Psoas muscle (tissue), 8 donors: Measurements from ENCODE around the gene GLB1L2. TPM values are rescaled to one million over a fixed set of nuclear protein-coding genes. Genes with fewer than 3 reads are reported as not detected.
A peak's percentile ranks its signal among the peaks of the same experiment; 100 is the strongest.

Experiments used
- ATAC-seq, 4 donors: fragments of 200-7000 bp; cut with Tn5 transposase; one replicate each; pipeline ENCODE4 v1.9.1; 2020; ENCODE audit warnings: moderate library complexity in 3 of 4, mild to moderate bottlenecking in 2 of 4
- DNase-seq, 2 donors: peaks; one replicate each; pipeline ENCODE4 v3.0.0-alpha.2; 2020
- H3K27ac ChIP-seq: fragments of 200-600 bp; one replicate; pipeline ENCODE4 v1.8.0; 2022
- H3K27me3 ChIP-seq, 3 donors: fragments of 200-600 bp in 1 of 3; one replicate each; pipeline versions ENCODE4 v1.6.1 to v1.8.0; 2013 to 2022; ENCODE audit warnings: low read length in 2 of 3, mild to moderate bottlenecking in 2 of 3, moderate library complexity in 1 of 3; ENCODE audit not compliant: insufficient read depth in 3 of 3
- H3K36me3 ChIP-seq, 2 donors: fragments of 200-600 bp in 1 of 2; one replicate each; pipeline versions ENCODE4 v1.6.1 to v1.8.0; 2013 to 2022; ENCODE audit warnings: low read depth in 1 of 2, mild to moderate bottlenecking in 1 of 2, moderate library complexity in 1 of 2; ENCODE audit not compliant: insufficient read depth in 1 of 2
- H3K4me1 ChIP-seq: fragments of 200-600 bp; one replicate; pipeline ENCODE4 v1.8.0; 2022
- H3K4me3 ChIP-seq: fragments of 200-600 bp; one replicate; pipeline ENCODE4 v1.8.0; 2022; ENCODE audit warnings: mild to moderate bottlenecking
- H3K9me3 ChIP-seq: fragments of 200-600 bp; one replicate; pipeline ENCODE4 v1.8.0; 2022
- CTCF ChIP-seq: fragments of 200-600 bp; IDR thresholded peaks from one replicate; pipeline ENCODE4 v1.8.0; 2022; ENCODE audit warnings: antibody characterized with exemption
- WGBS, 3 donors: extraction: QIAGEN DNeasy Blood & Tissue Kit; methylation state at CpG; one replicate each; pipeline versions ENCODE4 v1.1.6 to v1.1.7; 2013; 5-methylcytosine and 5-hydroxymethylcytosine counted together
- intact Hi-C, 2 donors: fragments of 100-400 bp; cut with DNase I; formaldehyde crosslinking; loops; one replicate each; pipeline versions ENCODE4 v1.11.0 to v1.14.2; 2022
- polyA plus RNA-seq, 3 donors: library from polyadenylated mRNA; stranded (reverse); fragments of 200-250 nt; gene quantifications; one replicate each; pipeline ENCODE4 v1.2.3, GENCODE V29; 2013
- total RNA-seq, 4 donors: library from RNA; stranded (reverse); fragmentation: NEBNext Ultra II Directional in 2 of 4; extraction: Animal tissue kit (Norgen Biotek cat#: 25700) in 2 of 4; gene quantifications; one replicate each; pipeline versions ENCODE4 v1.2.1 to v1.2.4, GENCODE V29; 2021 to 2023
- donor health status: healthy with polysubstance abuse.
- donor health status: DM: no; HTN: no; CAD: no; lungs with moderate emphysema.
- donor health status: Bipolar disorder and iron deficiency.
- donor health status: healthy.
- donor health status: DM: yes; HTN: yes; CAD: no.
- donor health status: DM: no; HTN: no; CAD: no.
- donor health status: DM: no; HTN: no; CAD: no.
- donor health status: DM: yes; HTN: yes; CAD: no.

The GLB1L2 gene
- total and polyA plus RNA-seq, 7 donors = 0.14 to 1.5 (median 0.91) TPM

GRCh38 chr11:134355136-134355535 lies 23.3 kb downstream of the GLB1L2 start:
- TF ChIP-seq CTCF = no peak
- no peak for DNase-seq
- Histone ChIP-seq H3K27ac (no peak overlapping the region), H3K4me1 (no peaks in the 10 kb centered on the region), H3K9me3 (peaks cover 3% of the 10 kb centered on the region), H3K27me3 (peaks cover 0 to 2% (median 0%) of the 10 kb centered on the region in 3 donors), H3K4me3 (no peak overlapping the region), H3K36me3 (no peaks in the 10 kb centered on the region)
- 69 to 76% (median 72%) methylated on average over 2 of the region's 2 CpGs for WGBS, 3 donors
- no peak for ATAC-seq
- intact Hi-C loops = no loop called here

- Histone ChIP-seq H3K9me3 (peaks cover 3% of the 10 kb centered on the region), H3K4me1 (no peaks in the 10 kb centered on the region), H3K27me3 (peaks cover 0 to 2% (median 0%) of the 10 kb centered on the region in 3 donors), H3K36me3 (no peaks in the 10 kb centered on the region), H3K27ac (no peak overlapping the region), H3K4me3 (no peak overlapping the region)
- DNase-seq = no peak
- intact Hi-C loops = no loop called here
- no peak for ATAC-seq
- 87 to 94% (median 90%) methylated on average over 5 of the region's 5 CpGs for WGBS, 3 donors
- TF ChIP-seq CTCF = no peak
These were observed 23.9 kb downstream of the GLB1L2 start for GRCh38 chr11:134355656-134356055.

GRCh38 chr11:134356656-134357544 lies 25.1 kb downstream of the GLB1L2 start:
- Histone ChIP-seq H3K4me3 (no peak overlapping the region), H3K9me3 (peaks cover 3% of the 10 kb centered on the region), H3K4me1 (no peaks in the 10 kb centered on the region), H3K27me3 (peaks cover 0 to 2% (median 0%) of the 10 kb centered on the region in 3 donors), H3K36me3 (no peaks in the 10 kb centered on the region), H3K27ac (no peak overlapping the region)
- DNase-seq (peak in 1 of 2 donors; percentile 28), ATAC-seq (no peak)
- intact Hi-C loops = no loop called here
- WGBS, 3 donors = 91 to 92% (median 91%) methylated on average over 21 of the region's 21 CpGs
- TF ChIP-seq CTCF = no peak

GRCh38 chr11:134357545-134357839 lies 25.7 kb downstream of the GLB1L2 start:
- 83 to 86% (median 85%) methylated on average over 8 of the region's 8 CpGs for WGBS, 3 donors

More at GRCh38 chr11:134357545-134357839, 25.7 kb downstream of the GLB1L2 start:
- Histone ChIP-seq H3K27me3 (peaks cover 0 to 4% (median 0%) of the 10 kb centered on the region in 3 donors), H3K4me3 (no peak overlapping the region), H3K9me3 (no peaks in the 10 kb centered on the region), H3K4me1 (no peaks in the 10 kb centered on the region), H3K36me3 (no peaks in the 10 kb centered on the region), H3K27ac (no peak overlapping the region)
- DNase-seq = peak in 1 of 2 donors; percentile 35
- no peak for ATAC-seq
- TF ChIP-seq CTCF = no peak
- intact Hi-C loops = no loop called here
